Smooth muscle cell of the brain vasculature (primary cell): ENCODE measurements around the gene FARP1.

Source experiments
- DNase-seq: peaks from one replicate; pipeline ENCODE4 v3.0.0-alpha.2; 2012; ENCODE audit warnings: low read depth, low spot score

FARP1 gene

DNA sequence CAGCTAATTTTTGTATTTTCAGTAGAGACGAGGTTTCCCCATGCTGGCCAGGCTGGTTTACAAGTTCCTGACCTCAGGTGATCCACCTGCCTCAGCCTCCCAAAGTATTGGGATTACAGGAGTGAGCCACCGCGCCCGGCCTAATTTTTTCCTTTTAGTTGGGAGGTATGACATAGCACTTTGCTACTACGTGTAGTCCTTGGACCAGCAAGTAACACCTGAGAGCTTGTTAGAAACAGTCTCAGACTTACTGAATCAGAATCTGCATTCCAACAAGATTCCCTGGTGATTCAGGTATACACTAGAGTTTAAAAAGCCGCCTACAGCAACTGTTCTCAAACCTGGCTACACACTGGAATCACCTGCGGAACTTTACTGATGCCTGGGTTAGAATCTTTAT is 1.8 kb upstream of the FARP1 start:
- no peak for DNase-seq

- DNase-seq, result no peak
Observed at GRCh38 chr13:98141509-98142379, 1.1 kb upstream of the FARP1 start.

GRCh38 chr13:98143157-98143553 is 261 bp downstream of the FARP1 start:
- no peak for DNase-seq

- no peak for DNase-seq
Observed at GRCh38 chr13:98143601-98144026, 720 bp downstream of the FARP1 start.

GRCh38 chr13:98144027-98144741 is 1.3 kb downstream of the FARP1 start:
- no peak for DNase-seq

DNA sequence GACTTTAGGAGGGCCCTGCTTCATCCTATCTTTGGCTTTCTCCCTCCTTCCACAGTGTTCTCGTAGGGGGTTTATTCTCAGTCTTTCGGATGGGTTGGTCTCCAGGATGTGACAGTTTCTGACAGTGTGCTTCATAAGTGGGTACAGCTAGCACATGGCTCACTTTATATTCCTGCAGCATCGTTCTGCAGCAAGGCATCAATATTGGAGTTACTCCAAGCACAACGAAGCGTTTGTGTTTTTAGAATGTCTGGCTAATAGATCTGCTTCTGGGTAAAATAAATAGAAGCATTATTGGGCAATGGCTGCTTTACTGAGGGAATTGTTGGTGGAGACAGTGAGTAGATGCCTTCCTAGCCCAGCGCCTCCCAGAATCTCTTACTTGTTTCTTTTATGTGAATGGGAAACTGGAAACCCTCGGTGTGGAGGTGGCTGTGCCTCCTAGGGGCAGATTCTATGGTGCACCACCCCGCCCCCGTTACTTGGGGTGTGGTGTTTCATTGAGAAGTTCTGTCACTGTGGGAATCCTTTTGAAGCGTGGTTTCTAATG is 2.0 kb downstream of the FARP1 start:
- no peak for DNase-seq

GRCh38 chr13:98147521-98147920 is 4.6 kb downstream of the FARP1 start:
- DNase-seq, result no peak

- DNase-seq, result no peak
Observed at GRCh38 chr13:98150832-98151479, 8.1 kb downstream of the FARP1 start.

DNA sequence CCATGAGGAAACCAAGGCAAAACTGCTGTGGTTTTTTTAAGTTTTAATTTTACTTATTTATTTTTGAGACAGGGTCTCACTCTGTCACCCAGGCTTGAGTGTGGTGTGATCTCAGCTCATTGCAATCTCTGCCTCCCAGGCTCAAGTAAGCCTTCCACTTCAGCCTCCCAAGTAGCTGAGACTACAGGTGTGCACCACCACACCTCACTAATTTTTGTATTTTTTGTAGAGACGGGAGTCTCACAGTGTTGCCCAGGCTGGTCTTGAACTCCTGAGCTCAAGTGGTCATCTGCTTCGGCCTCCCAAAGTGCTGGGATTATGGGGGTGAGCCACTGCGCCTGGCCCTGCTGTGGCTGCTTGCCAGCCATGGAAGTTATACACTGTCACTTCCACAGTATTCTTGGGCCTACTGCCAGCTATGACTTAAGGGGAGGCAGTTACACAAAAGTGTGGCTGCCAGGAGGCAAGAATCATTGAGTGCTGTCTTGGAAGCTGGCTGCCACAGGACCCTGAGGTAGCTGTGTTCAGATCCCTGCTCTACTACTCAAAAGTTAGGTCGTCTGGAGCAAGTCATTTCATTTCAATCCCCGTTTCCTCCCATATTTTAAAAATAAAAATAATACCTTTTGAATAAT is 12.7 kb downstream of the FARP1 start:
- no peak for DNase-seq

DNA sequence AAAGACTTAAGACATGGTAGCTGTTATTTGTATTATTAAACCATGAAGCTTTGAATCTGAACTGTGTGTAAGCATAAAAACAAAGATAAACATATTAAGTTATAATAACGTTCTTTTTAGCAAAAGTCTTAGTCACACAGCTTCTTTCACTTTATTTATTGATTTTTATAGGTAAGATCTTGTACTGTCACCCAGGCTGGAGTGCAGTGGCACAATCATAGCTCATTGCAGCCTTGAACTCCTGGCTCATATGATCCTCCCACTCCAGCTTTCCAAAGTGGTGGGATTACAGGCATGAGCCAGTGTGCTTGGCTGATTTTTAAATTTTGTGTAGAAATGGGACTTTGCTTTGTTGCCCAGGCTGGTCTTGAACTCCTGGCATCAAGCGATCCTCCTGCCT is 13.4 kb downstream of the FARP1 start:
- DNase-seq, result no peak

- no peak for DNase-seq
Observed at GRCh38 chr13:98157188-98157587, 14.3 kb downstream of the FARP1 start.

GRCh38 chr13:98157609-98158008 is 14.7 kb downstream of the FARP1 start:
- DNase-seq, result no peak

- no peak for DNase-seq
Observed at GRCh38 chr13:98158172-98158899, 15.4 kb downstream of the FARP1 start.

GRCh38 chr13:98162935-98163334 is 20.0 kb downstream of the FARP1 start:
- no peak for DNase-seq

GRCh38 chr13:98169331-98169730 is 26.4 kb downstream of the FARP1 start:
- DNase-seq, result no peak

DNA sequence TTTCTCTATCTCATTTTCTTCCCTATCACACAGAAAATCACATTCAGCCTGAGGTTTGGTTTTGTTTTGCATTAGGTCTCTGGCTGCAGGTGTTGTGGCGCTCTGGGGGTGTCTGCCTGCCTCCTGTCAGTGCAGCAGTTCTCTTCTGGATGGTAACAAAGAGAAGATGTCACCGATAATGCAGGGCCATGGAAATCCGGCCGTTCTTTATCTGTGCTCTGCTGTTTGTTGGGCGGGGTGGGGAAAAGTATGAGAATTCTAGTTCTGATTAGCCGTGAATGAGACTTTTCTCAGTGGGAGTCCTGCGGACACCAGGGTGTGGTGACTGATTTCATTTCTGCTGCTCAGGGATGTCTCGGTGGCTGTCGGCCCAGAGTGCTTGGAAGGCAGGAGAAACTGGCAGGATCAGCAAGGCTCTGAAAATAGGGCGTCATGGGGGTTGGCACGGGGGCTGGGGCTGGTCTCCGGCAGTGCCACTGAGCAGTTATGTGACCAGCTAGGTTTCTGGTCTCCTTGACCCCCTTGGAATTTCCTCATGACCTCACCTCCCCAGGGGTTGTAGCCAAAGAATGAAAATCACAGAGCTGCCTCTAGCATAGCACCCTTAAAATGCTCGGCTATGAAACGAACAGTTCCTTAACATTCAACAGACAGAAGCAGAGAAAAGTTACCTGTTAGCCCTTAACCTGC is 29.2 kb downstream of the FARP1 start:
- DNase-seq, result no peak

DNA sequence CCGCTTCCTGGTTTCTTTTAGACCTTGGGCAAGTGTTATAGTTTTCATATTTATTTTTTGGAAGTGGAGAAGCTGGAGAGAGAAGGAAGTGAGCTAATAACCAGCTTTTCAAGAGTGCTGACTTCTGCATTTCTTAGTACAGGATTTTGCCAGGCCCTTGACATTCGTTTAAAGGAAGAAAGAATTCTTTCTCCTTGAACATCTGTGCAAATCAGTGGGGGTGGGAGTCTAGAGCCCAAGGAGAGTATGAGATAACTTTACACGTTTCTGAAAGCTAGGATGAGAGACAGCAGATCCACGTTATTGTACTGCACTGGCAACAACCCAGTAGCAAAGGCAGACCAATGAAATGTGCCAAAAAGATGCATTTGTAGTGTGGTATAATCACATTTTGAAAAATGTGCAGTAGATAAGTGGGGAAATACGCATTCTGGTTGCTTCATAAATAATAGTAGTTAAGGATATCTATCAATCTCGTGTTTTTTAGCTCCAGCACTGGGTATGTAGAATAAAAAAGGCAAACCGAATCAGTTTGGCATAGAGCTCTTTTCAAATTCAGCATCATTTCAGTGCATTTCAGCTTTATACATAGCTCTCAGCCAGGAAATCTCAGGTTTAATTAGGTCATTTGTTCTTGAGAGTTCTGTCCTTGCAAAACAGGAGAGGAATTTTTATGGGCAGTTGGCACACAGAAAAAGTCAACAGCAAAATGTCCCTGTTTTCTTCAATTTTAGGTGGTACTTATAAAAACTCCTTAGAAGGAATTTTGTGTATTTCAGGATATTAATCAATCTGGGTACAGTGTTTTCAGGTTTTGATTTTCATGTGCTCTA is 29.9 kb downstream of the FARP1 start:
- no peak for DNase-seq

GRCh38 chr13:98173431-98174152 is 30.7 kb downstream of the FARP1 start:
- DNase-seq, result peak; percentile 54

GRCh38 chr13:98174307-98174706 is 31.4 kb downstream of the FARP1 start:
- DNase-seq, result no peak
